Esophagus (tissue), 2 donors: ENCODE data around the gene AP3B1. TPM values are rescaled to one million over a fixed set of nuclear protein-coding genes. Genes with fewer than 3 reads are reported as not detected.
A peak's percentile ranks its signal among the peaks of the same experiment; 100 is the strongest.

ENCODE experiments used
- H3K27ac ChIP-seq, 2 donors: one replicate each; pipeline ENCODE4 v1.5.1; 2013; ENCODE audit warnings: low read depth in 2 of 2, mild to moderate bottlenecking in 2 of 2, inconsistent platforms in 1 of 2, low read length in 1 of 2, moderate library complexity in 1 of 2
- H3K27me3 ChIP-seq, 2 donors: one replicate each; pipeline ENCODE4 v1.6.1; 2013; ENCODE audit warnings: low read length in 2 of 2, control low read depth in 1 of 2, mild to moderate bottlenecking in 1 of 2; ENCODE audit not compliant: insufficient read depth in 2 of 2, control insufficient read depth in 1 of 2
- H3K36me3 ChIP-seq, 2 donors: one replicate each; pipeline ENCODE4 v1.6.1; 2013; ENCODE audit warnings: low read length in 1 of 2; ENCODE audit not compliant: control insufficient read depth in 2 of 2, insufficient read depth in 2 of 2
- H3K4me1 ChIP-seq, 2 donors: one replicate each; pipeline ENCODE4 v1.6.1; 2013; ENCODE audit warnings: low read length in 1 of 2; ENCODE audit not compliant: control insufficient read depth in 2 of 2, insufficient read depth in 2 of 2
- H3K4me3 ChIP-seq, 2 donors: one replicate each; pipeline ENCODE4 v1.5.1; 2013; ENCODE audit warnings: low read length in 2 of 2, mild to moderate bottlenecking in 2 of 2, low read depth in 1 of 2, moderate library complexity in 1 of 2
- H3K9me3 ChIP-seq, 2 donors: one replicate each; pipeline ENCODE4 v1.6.1; 2013; ENCODE audit warnings: mild to moderate bottlenecking in 2 of 2, low read depth in 1 of 2, low read length in 1 of 2, moderate library complexity in 1 of 2; ENCODE audit not compliant: control insufficient read depth in 2 of 2, insufficient read depth in 1 of 2
- WGBS, 2 donors: extraction: QIAGEN DNeasy Blood & Tissue Kit; methylation state at CpG; one replicate each; pipeline ENCODE4 v1.1.7; 2013; 5-methylcytosine and 5-hydroxymethylcytosine counted together
- polyA plus RNA-seq, 2 donors: library from polyadenylated mRNA; stranded (reverse); fragments of 200-250 nt; gene quantifications; one replicate each; pipeline ENCODE4 v1.2.3, GENCODE V29; 2013
- donor health status: healthy with polysubstance abuse.
- donor health status: Bipolar disorder and iron deficiency.

AP3B1 gene
- polyA plus RNA-seq, 2 donors = 26.1 to 39.1 TPM

- H3K36me3 ChIP-seq = peaks cover 0 to 2% of the 10 kb centered on the region in 2 donors
- no peaks in the 10 kb centered on the region for H3K4me1 ChIP-seq
- no peak overlapping the region for H3K27ac ChIP-seq
- H3K27me3 ChIP-seq = no peaks in the 10 kb centered on the region
- no peaks in the 10 kb centered on the region for H3K9me3 ChIP-seq
- no peak overlapping the region for H3K4me3 ChIP-seq
- 91 to 92% methylated on average over 3 of the region's 3 CpGs for WGBS, 2 donors
Measured at GRCh38 chr5:78109891-78110324, 184.6 kb downstream of the AP3B1 start.

- H3K4me1 ChIP-seq = no peaks in the 10 kb centered on the region
- H3K4me3 ChIP-seq = no peak overlapping the region
- no peaks in the 10 kb centered on the region for H3K9me3 ChIP-seq
- H3K27me3 ChIP-seq = no peaks in the 10 kb centered on the region
- WGBS, 2 donors = 87 to 90% methylated on average over 3 of the region's 3 CpGs
- H3K36me3 ChIP-seq = peaks cover 0 to 2% of the 10 kb centered on the region in 2 donors
- H3K27ac ChIP-seq = no peak overlapping the region
Measured at GRCh38 chr5:78108564-78108963, 185.9 kb downstream of the AP3B1 start.

- H3K4me1 ChIP-seq = no peaks in the 10 kb centered on the region
- WGBS, 2 donors = 81 to 83% methylated on average over 4 of the region's 4 CpGs
Measured at GRCh38 chr5:78103232-78103918, 191.1 kb downstream of the AP3B1 start.

GRCh38 chr5:78102500-78102899, 192.0 kb downstream of the AP3B1 start:
- no peaks in the 10 kb centered on the region for H3K4me1 ChIP-seq
- no peaks in the 10 kb centered on the region for H3K9me3 ChIP-seq
- no peaks in the 10 kb centered on the region for H3K27me3 ChIP-seq
- H3K4me3 ChIP-seq = no peak overlapping the region
- H3K36me3 ChIP-seq = peaks cover 0 to 3% of the 10 kb centered on the region in 2 donors
- no peak overlapping the region for H3K27ac ChIP-seq

More at GRCh38 chr5:78103232-78103918, 191.1 kb downstream of the AP3B1 start:
- Histone ChIP-seq H3K27ac (no peak overlapping the region), H3K4me3 (no peak overlapping the region), H3K36me3 (peaks cover 0 to 3% of the 10 kb centered on the region in 2 donors), H3K9me3 (no peaks in the 10 kb centered on the region), H3K27me3 (no peaks in the 10 kb centered on the region)

- Histone ChIP-seq H3K36me3 (peaks cover 0 to 3% of the 10 kb centered on the region in 2 donors), H3K4me1 (no peaks in the 10 kb centered on the region), H3K9me3 (no peaks in the 10 kb centered on the region), H3K27ac (no peak overlapping the region), H3K27me3 (no peaks in the 10 kb centered on the region), H3K4me3 (no peak overlapping the region)
Measured at GRCh38 chr5:78095125-78095524, 199.4 kb downstream of the AP3B1 start.

- Histone ChIP-seq H3K4me1 (no peaks in the 10 kb centered on the region), H3K27me3 (no peaks in the 10 kb centered on the region), H3K27ac (no peak overlapping the region), H3K9me3 (no peaks in the 10 kb centered on the region), H3K4me3 (no peak overlapping the region), H3K36me3 (no peaks in the 10 kb centered on the region)
- 97 to 100% methylated on average over 1 of the region's 1 CpG for WGBS, 2 donors
Measured at GRCh38 chr5:78090002-78090401, 204.5 kb downstream of the AP3B1 start.

- H3K36me3 ChIP-seq = no peaks in the 10 kb centered on the region
- H3K9me3 ChIP-seq = no peaks in the 10 kb centered on the region
- no peaks in the 10 kb centered on the region for H3K27me3 ChIP-seq
- no peak overlapping the region for H3K4me3 ChIP-seq
- no peaks in the 10 kb centered on the region for H3K4me1 ChIP-seq
- H3K27ac ChIP-seq = no peak overlapping the region
Measured at GRCh38 chr5:78078858-78079257, 215.6 kb downstream of the AP3B1 start.

GRCh38 chr5:78077369-78078068, 217.0 kb downstream of the AP3B1 start:
- Histone ChIP-seq H3K36me3 (no peaks in the 10 kb centered on the region), H3K4me3 (no peak overlapping the region), H3K27me3 (no peaks in the 10 kb centered on the region), H3K27ac (peak overlapping the region; percentile 50 to 65), H3K4me1 (no peaks in the 10 kb centered on the region), H3K9me3 (no peaks in the 10 kb centered on the region)
- 80 to 88% methylated on average over 4 of the region's 4 CpGs for WGBS, 2 donors

- 77 to 88% methylated on average over 2 of the region's 2 CpGs for WGBS, 2 donors
- no peaks in the 10 kb centered on the region for H3K9me3 ChIP-seq
Measured at GRCh38 chr5:78076351-78076750, 218.1 kb downstream of the AP3B1 start.

GRCh38 chr5:78075301-78075700, 219.2 kb downstream of the AP3B1 start:
- no peaks in the 10 kb centered on the region for H3K9me3 ChIP-seq
- H3K36me3 ChIP-seq = no peaks in the 10 kb centered on the region
- no peaks in the 10 kb centered on the region for H3K4me1 ChIP-seq
- WGBS, 2 donors = 88 to 94% methylated on average over 3 of the region's 3 CpGs
- no peak overlapping the region for H3K27ac ChIP-seq
- no peak overlapping the region for H3K4me3 ChIP-seq
- no peaks in the 10 kb centered on the region for H3K27me3 ChIP-seq

More at GRCh38 chr5:78076351-78076750, 218.1 kb downstream of the AP3B1 start:
- H3K4me3 ChIP-seq = no peak overlapping the region
- no peak overlapping the region for H3K27ac ChIP-seq
- no peaks in the 10 kb centered on the region for H3K27me3 ChIP-seq
- no peaks in the 10 kb centered on the region for H3K36me3 ChIP-seq
- no peaks in the 10 kb centered on the region for H3K4me1 ChIP-seq
